ENCODE results near the gene PCSK2. TPM values are rescaled to one million over a fixed set of nuclear protein-coding genes. Genes with fewer than 3 reads are reported as not detected.
A peak's percentile ranks its signal among the peaks of the same experiment; 100 is the strongest.

Gene PCSK2
- total and polyA plus RNA-seq, 8 donors, result 5.4 to 51.0 (median 9.3) TPM

- ATAC-seq (no peak), DNase-seq (no peak), FAIRE-seq (no peak)
- Histone ChIP-seq H3K27me3 (no peaks in the 10 kb centered on the region), H3K27ac (no peak overlapping the region), H3K9me3 (no peaks in the 10 kb centered on the region), H3K36me3 (no peaks in the 10 kb centered on the region), H3K4me3 (no peak overlapping the region), H3K4me1 (peaks cover 5 to 7% (median 6%) of the 10 kb centered on the region in 3 donors)
- TF ChIP-seq CTCF (IDR thresholded peaks at IDR 0.05), result no peak
- intact Hi-C loops (cut with DNase I), result no loop called here
Measured at GRCh38 chr20:17529586-17529985, 302.7 kb downstream of the PCSK2 start.

GRCh38 chr20:17530153-17530552, 303.3 kb downstream of the PCSK2 start:
- no peaks in the 10 kb centered on the region for H3K27me3 ChIP-seq
- peak overlapping the region in 1 of 4 donors; percentile 48 for H3K4me3 ChIP-seq
- intact Hi-C loops (cut with DNase I), result loop anchor here in 1 of 3 donors (10.0 kb wide), 1 partner anchor 85 kb away; no protein-coding TSS in a partner anchor

GRCh38 chr20:17530716-17531664, 304.1 kb downstream of the PCSK2 start, which contains the start of gene BFSP1:
Gene BFSP1 (minus strand): TSS chr20:17531379. CDS start chr20:17531329, 50 bp downstream.
- no peaks in the 10 kb centered on the region for H3K27me3 ChIP-seq
- H3K9me3 ChIP-seq, result no peaks in the 10 kb centered on the region
- intact Hi-C loops (cut with DNase I), result loop anchor here in 1 of 3 donors (10.0 kb wide), 1 partner anchor 84 kb away; no protein-coding TSS in a partner anchor
- H3K4me1 ChIP-seq, result peaks cover 5 to 7% (median 6%) of the 10 kb centered on the region in 3 donors
- H3K4me3 ChIP-seq, result peak within 1 kb of the TSS; percentile 39 to 56 (median 44)
- H3K36me3 ChIP-seq, result no peaks in the 10 kb centered on the region
- WGBS, 2 donors, result 0 to 1% methylated on average over 82 to 111 of the region's 111 CpGs
- ATAC-seq, result peak; percentile 87 to 90 (median 88)
- peak; percentile 80 to 89 (median 84) for DNase-seq
- H3K27ac ChIP-seq, result peak within 1 kb of the TSS; percentile 61 to 85 (median 76)
- no peak for FAIRE-seq
- TF ChIP-seq CTCF (IDR thresholded peaks at IDR 0.05), result no peak

More at GRCh38 chr20:17530153-17530552, 303.3 kb downstream of the PCSK2 start:
- Histone ChIP-seq H3K4me1 (peaks cover 5 to 7% (median 6%) of the 10 kb centered on the region in 3 donors), H3K36me3 (no peaks in the 10 kb centered on the region), H3K9me3 (no peaks in the 10 kb centered on the region), H3K27ac (peak overlapping the region in 2 of 4 donors; percentile 61 to 85)
- TF ChIP-seq CTCF (IDR thresholded peaks at IDR 0.05), result no peak
- DNase-seq (no peak), ATAC-seq (no peak), FAIRE-seq (no peak)
- 81 to 85% methylated on average over 7 of the region's 7 CpGs for WGBS, 2 donors

- intact Hi-C loops (cut with DNase I), result loop anchor here in 1 of 3 donors (10.0 kb wide), 1 partner anchor 83 kb away; no protein-coding TSS in a partner anchor
- Histone ChIP-seq H3K36me3 (no peaks in the 10 kb centered on the region), H3K4me1 (peaks cover 5 to 7% (median 6%) of the 10 kb centered on the region in 3 donors), H3K4me3 (peak overlapping the region in 3 of 4 donors; percentile 40 to 56 (median 48)), H3K9me3 (no peaks in the 10 kb centered on the region), H3K27me3 (no peaks in the 10 kb centered on the region), H3K27ac (peak overlapping the region; percentile 61 to 85 (median 76))
- FAIRE-seq (no peak), DNase-seq (no peak), ATAC-seq (no peak)
- no peak for TF ChIP-seq CTCF (IDR thresholded peaks at IDR 0.05)
- 68 to 76% methylated on average over 5 of the region's 5 CpGs for WGBS, 2 donors
Measured at GRCh38 chr20:17531665-17532025, 304.8 kb downstream of the PCSK2 start.
